HCT116 (cell line): ENCODE data around the gene PMM1. TPM values are rescaled to one million over a fixed set of nuclear protein-coding genes. Genes with fewer than 3 reads are reported as not detected.

ENCODE experiments used
- ATAC-seq: fragments of 200-7000 bp; cut with Tn5 transposase; 2 replicates; pipeline ENCODE4 v1.9.1; 2020; ENCODE audit warnings: mild to moderate bottlenecking, moderate library complexity
- BruUV-seq: library from RNA; stranded (reverse); fragments of 400-500 nt; replicated peaks from 2 replicates; lab custom pipeline; 2021; lab: Mats Ljungman, UMichigan
- CTCF ChIA-PET: fragments of 300-600 bp; sonication (Branson Sonifier 250); formaldehyde crosslinking; loops from one replicate; lab custom pipeline; 2021; ENCODE audit warnings: antibody characterized with exemption; lab: Charles Lee
- POLR2A ChIA-PET: fragments of 300-600, 350-600 bp; sonication (Branson Sonifier 250); formaldehyde crosslinking; loops from one replicate; lab custom pipeline; 2021; ENCODE audit warnings: antibody characterized with exemption; lab: Charles Lee
- RAD21 ChIA-PET, 2 experiments: fragments of 300-600 bp; sonication (Branson Sonifier 250); formaldehyde crosslinking; loops; one replicate each; lab custom pipeline; 2023; ENCODE audit warnings: low total read pairs in 2 of 2; ENCODE audit not compliant: uncharacterized antibody in 2 of 2, unreplicated experiment in 2 of 2, low non-redundant PET in 1 of 2; lab: Charles Lee
- DNase-seq: peaks from one replicate; pipeline ENCODE4 v3.0.0-alpha.2; 2010; ENCODE audit warnings: low read depth, low spot score
- H2AFZ ChIP-seq: fragments of 200-600 bp; shearing (Covaris generic), sonication (generic); 2 replicates; pipeline ENCODE4 v1.6.1; 2017; ENCODE audit warnings: low read depth, mixed run types, mixed read lengths, antibody characterized with exemption, low read length; ENCODE audit not compliant: poor library complexity, severe bottlenecking
- H3K27ac ChIP-seq: 2 replicates; pipeline ENCODE4 v1.5.1; 2012; ENCODE audit warnings: low read depth, low read length
- H3K27me3 ChIP-seq: fragments of 200-600 bp; sonication (generic); 2 replicates; pipeline ENCODE4 v1.6.1; 2016; ENCODE audit warnings: mixed run types, low read length, mixed read lengths; ENCODE audit not compliant: insufficient read depth
- H3K36me3 ChIP-seq, 2 experiments: fragments of 200-500 bp in 1 of 2; fragments of 200-600 bp in 1 of 2; sonication (Bioruptor generic) in 1 of 2; sonication (generic) in 1 of 2; 2 replicates each; pipeline versions ENCODE4 v1.5.1 to v1.6.1; 2014 to 2016; ENCODE audit warnings: low read length in 2 of 2, inconsistent platforms in 1 of 2, mixed read lengths in 1 of 2, mixed run types in 1 of 2; ENCODE audit not compliant: insufficient read depth in 2 of 2, control insufficient read depth in 1 of 2
- H3K4me1 ChIP-seq, 2 experiments: fragments of 200-600 bp in 1 of 2; sonication (generic) in 1 of 2; 2 replicates each; pipeline versions ENCODE4 v1.5.1 to v1.6.1; 2012 to 2017; ENCODE audit warnings: low read length in 2 of 2, inconsistent platforms in 1 of 2, mild to moderate bottlenecking in 1 of 2, mixed read lengths in 1 of 2, mixed run types in 1 of 2, moderate library complexity in 1 of 2; ENCODE audit not compliant: insufficient read depth in 2 of 2, control insufficient read depth in 1 of 2
- H3K4me2 ChIP-seq: fragments of 200-600 bp; sonication (generic); 2 replicates; pipeline ENCODE4 v1.6.1; 2017; ENCODE audit warnings: mixed run types, low read length, mixed read lengths
- H3K4me3 ChIP-seq, 2 experiments: fragments of 200-600 bp in 1 of 2; sonication (generic) in 1 of 2; replicated peaks in 1 of 2; 2 replicates each; pipeline ENCODE4 v1.5.1; 2011 to 2016; ENCODE audit warnings: low read length in 2 of 2, control low read depth in 1 of 2, low read depth in 1 of 2, mild to moderate bottlenecking in 1 of 2, mixed read lengths in 1 of 2, mixed run types in 1 of 2
- H3K79me2 ChIP-seq: fragments of 200-600 bp; sonication (generic); 2 replicates; pipeline ENCODE4 v1.6.1; 2017; ENCODE audit warnings: mild to moderate bottlenecking, mixed run types, low read length, moderate library complexity, mixed read lengths; ENCODE audit not compliant: insufficient read depth
- H3K9ac ChIP-seq: fragments of 200-600 bp; sonication (generic); 2 replicates; pipeline ENCODE4 v1.6.1; 2016; ENCODE audit warnings: low read length, mixed read lengths
- H3K9me2 ChIP-seq: fragments of 200-600 bp; sonication (generic), shearing (Covaris generic); 2 replicates; pipeline ENCODE4 v1.6.1; 2017; ENCODE audit warnings: mixed run types, mild to moderate bottlenecking, moderate library complexity; ENCODE audit not compliant: insufficient read depth
- H3K9me3 ChIP-seq, 2 experiments: fragments of 200-500 bp in 1 of 2; fragments of 200-600 bp in 1 of 2; sonication (Bioruptor generic) in 1 of 2; sonication (generic) in 1 of 2; 2 replicates each; pipeline ENCODE4 v1.6.1; 2014 to 2017; ENCODE audit warnings: low read length in 2 of 2, mixed read lengths in 2 of 2, inconsistent platforms in 1 of 2, low read depth in 1 of 2, mild to moderate bottlenecking in 1 of 2, mixed run types in 1 of 2, moderate library complexity in 1 of 2; ENCODE audit not compliant: control insufficient read depth in 1 of 2, insufficient read depth in 1 of 2
- H4K20me1 ChIP-seq: fragments of 200-600 bp; sonication (generic), shearing (Covaris generic); 2 replicates; pipeline ENCODE4 v1.6.1; 2017; ENCODE audit warnings: mixed run types, mild to moderate bottlenecking, moderate library complexity; ENCODE audit not compliant: insufficient read depth
- ATF3 ChIP-seq: IDR thresholded peaks from 2 replicates; pipeline ENCODE4 v1.6.1; 2012
- CBX3 ChIP-seq: IDR thresholded peaks from 2 replicates; pipeline ENCODE4 v1.6.1; 2012; ENCODE audit warnings: low read depth
- CTCF ChIP-seq, 3 experiments: fragments of 200-600 bp in 1 of 3; sonication (generic) in 1 of 3; IDR thresholded peaks in 2 of 3; conservative IDR thresholded peaks in 1 of 3; 2 replicates each; pipeline ENCODE4 v1.5.1; 2012 to 2017; ENCODE audit warnings: low read depth in 2 of 3, low read length in 2 of 3, antibody characterized with exemption in 1 of 3, borderline replicate concordance in 1 of 3, control low read depth in 1 of 3, mild to moderate bottlenecking in 1 of 3, mixed read lengths in 1 of 3, mixed run types in 1 of 3, moderate library complexity in 1 of 3; ENCODE audit not compliant: insufficient read depth in 1 of 3
- ELF1 ChIP-seq: IDR thresholded peaks from 2 replicates; pipeline ENCODE4 v1.6.1; 2012; ENCODE audit warnings: low read depth, borderline replicate concordance
- FOSL1 ChIP-seq: IDR thresholded peaks from 2 replicates; pipeline ENCODE4 v1.6.1; 2012; ENCODE audit warnings: low read depth
- POLR2A ChIP-seq: IDR thresholded peaks from 2 replicates; pipeline ENCODE4 v1.7.0; 2011; ENCODE audit warnings: borderline replicate concordance; ENCODE audit not compliant: insufficient read depth, insufficient read length; ENCODE audit errors: extremely low read depth
- POLR2AphosphoS5 ChIP-seq: IDR thresholded peaks from 2 replicates; pipeline ENCODE4 v1.6.1; 2011; ENCODE audit warnings: mild to moderate bottlenecking, low read depth, low read length, moderate library complexity
- SIN3A ChIP-seq: IDR thresholded peaks from 2 replicates; pipeline ENCODE4 v1.6.1; 2012; ENCODE audit warnings: low read depth
- SRF ChIP-seq: IDR thresholded peaks from 2 replicates; pipeline ENCODE4 v1.6.1; 2012; ENCODE audit warnings: low read depth
- TCF7L2 ChIP-seq: IDR thresholded peaks from 2 replicates; pipeline ENCODE4 v1.7.0; 2011; ENCODE audit warnings: borderline replicate concordance, inconsistent platforms; ENCODE audit not compliant: insufficient read depth, insufficient read length; ENCODE audit errors: extremely low read depth
- YY1 ChIP-seq: IDR thresholded peaks from 2 replicates; pipeline ENCODE4 v1.6.1; 2011; ENCODE audit warnings: low read length, low read depth, moderate library complexity, mild to moderate bottlenecking; ENCODE audit not compliant: insufficient replicate concordance; ENCODE audit errors: extremely low read depth
- ZFX ChIP-seq: fragments of 450-650 bp; IDR thresholded peaks from 2 replicates; pipeline ENCODE4 v1.6.1; 2017
- ZNF274 ChIP-seq: fragments of 200-500 bp; sonication (Bioruptor generic); IDR thresholded peaks from 2 replicates; pipeline ENCODE4 v1.6.1; 2014; ENCODE audit warnings: mild to moderate bottlenecking, low read depth, low read length, inconsistent platforms
- intact Hi-C: fragments of 100-400 bp; cut with micrococcal nuclease; formaldehyde crosslinking; loops from 2 replicates; pipeline ENCODE4 v1.10.0; 2022
- total RNA-seq: library from RNA; stranded (reverse); gene quantifications from one replicate; pipeline ENCODE4 v1.2.1, GENCODE V29; 2021; ENCODE audit not compliant: unreplicated experiment

The PMM1 gene
- total RNA-seq, 1 experiment from 2014 or later, result 31.7 TPM

GRCh38 chr22:41563051-41563711 is 26.5 kb downstream of the PMM1 start:
- ChIA-PET CTCF (interaction anchor here (0.9 kb wide), 1 partner anchor 9 kb away, joined by 3 read pairs; no protein-coding TSS in a partner anchor), RAD21 (no interaction called here), POLR2A (interaction anchor here (1.8 kb wide), 1 partner anchor 27 kb away, joined by 15 read pairs; the partner anchor contains the start of gene PMM1)
- Histone ChIP-seq H2AFZ (peak overlapping the region; percentile 85), H3K36me3 (no peaks in the 10 kb centered on the region), H3K9me2 (no peaks in the 10 kb centered on the region), H3K27me3 (no peaks in the 10 kb centered on the region), H3K4me2 (peak overlapping the region; percentile 79), H3K4me1 (peaks cover 29 to 59% of the 10 kb centered on the region in 2 experiments), H3K9ac (peak overlapping the region; percentile 35), H3K4me3 (peak overlapping the region; percentile 6 to 43; a peak in 2 of 4 replicates), H4K20me1 (no peaks in the 10 kb centered on the region), H3K9me3 (no peaks in the 10 kb centered on the region), H3K27ac (peak overlapping the region; percentile 20; the same call in 1 of the 2 replicates), H3K79me2 (no peaks in the 10 kb centered on the region)
- no TSS peak for BruUV-seq
- TF ChIP-seq FOSL1 (peak; percentile 67), ATF3 (no peak)
- DNase-seq (no peak), ATAC-seq (peak; percentile 39)
- intact Hi-C loops, result no loop called here

GRCh38 chr22:41562461-41562860 is 27.2 kb downstream of the PMM1 start:
- intact Hi-C loops, result no loop called here
- ChIA-PET CTCF (no interaction called here), RAD21 (no interaction called here), POLR2A (interaction anchor here (1.8 kb wide), 1 partner anchor 28 kb away, joined by 15 read pairs; the partner anchor contains the start of gene PMM1)
- Histone ChIP-seq H3K4me3 (no peak overlapping the region), H3K4me1 (peaks cover 32 to 66% of the 10 kb centered on the region in 2 experiments), H3K27me3 (no peaks in the 10 kb centered on the region), H4K20me1 (no peaks in the 10 kb centered on the region), H3K79me2 (no peaks in the 10 kb centered on the region), H3K4me2 (peak overlapping the region; percentile 79), H3K27ac (peak overlapping the region; percentile 20; the same call in 1 of the 2 replicates), H3K9ac (no peak overlapping the region), H2AFZ (no peak overlapping the region), H3K9me3 (no peaks in the 10 kb centered on the region), H3K36me3 (no peaks in the 10 kb centered on the region), H3K9me2 (no peaks in the 10 kb centered on the region)
- TF ChIP-seq POLR2A (no peak), CTCF (IDR thresholded peaks at IDR 0.05 in 2 of 3, conservative IDR thresholded peaks at IDR 0.05 in 1 of 3; ENCODE audit: borderline replicate concordance in 1 of 3, insufficient read depth in 1 of 3, low read depth in 2 of 3, low read length in 2 of 3) (no peak), ZFX (no peak), ZNF274 (no peak), POLR2AphosphoS5 (no peak), CBX3 (no peak), SRF (no peak), SIN3A (no peak), TCF7L2 (no peak), YY1 (no peak), ELF1 (no peak)
- ATAC-seq (no peak), DNase-seq (no peak)
- no TSS peak for BruUV-seq
